Measurements from ENCODE around the gene F11R. TPM values are rescaled to one million over a fixed set of nuclear protein-coding genes. Genes with fewer than 3 reads are reported as not detected.

Gene F11R
- total and polyA plus RNA-seq, 8 donors, result 76.9 to 164 (median 100) TPM

DNA sequence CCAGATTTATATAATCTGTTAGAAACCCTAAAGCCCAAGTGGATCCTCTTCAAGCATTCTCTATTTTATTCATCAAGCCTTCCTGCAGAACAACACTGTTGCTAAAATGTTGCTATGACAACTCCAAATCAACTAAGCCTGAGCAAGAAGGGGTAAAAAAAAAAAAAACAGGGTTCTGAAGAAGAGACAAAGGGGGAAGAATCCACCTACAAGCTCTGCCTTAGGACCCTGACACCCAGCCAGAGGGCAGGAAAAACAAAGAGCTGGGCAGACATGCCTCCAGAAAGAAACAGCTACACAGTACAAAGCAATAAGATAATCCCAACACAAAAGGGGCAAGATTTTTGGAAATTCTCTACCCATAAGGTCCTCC lies 23.6 kb upstream of the F11R start:
- Histone ChIP-seq H3K9me3 (no peaks in the 10 kb centered on the region), H3K27me3 (no peaks in the 10 kb centered on the region), H3K27ac (peak overlapping the region; percentile 97 to 99), H3K4me1 (peaks cover 12 to 54% of the 10 kb centered on the region in 2 donors), H3K36me3 (peaks cover 0 to 55% of the 10 kb centered on the region in 2 donors), H3K4me3 (peak overlapping the region; percentile 86 to 99)
- peak in 1 of 4 donors; percentile 11 for DNase-seq
- TF ChIP-seq CTCF (IDR thresholded peaks at IDR 0.05), result no peak
- no peak for ATAC-seq
- intact Hi-C loops (cut with DNase I), result no loop called here

- Histone ChIP-seq H3K27ac (peak overlapping the region; percentile 13 to 66), H3K27me3 (no peaks in the 10 kb centered on the region), H3K9me3 (no peaks in the 10 kb centered on the region), H3K36me3 (peaks cover 0 to 54% of the 10 kb centered on the region in 2 donors), H3K4me1 (peaks cover 11 to 48% of the 10 kb centered on the region in 2 donors), H3K4me3 (no peak overlapping the region)
- TF ChIP-seq CTCF (IDR thresholded peaks at IDR 0.05), result no peak
- no peak for ATAC-seq
- no peak for DNase-seq
- intact Hi-C loops (cut with DNase I), result no loop called here
Observed at GRCh38 chr1:161039546-161039945, 18.6 kb upstream of the F11R start.

DNA sequence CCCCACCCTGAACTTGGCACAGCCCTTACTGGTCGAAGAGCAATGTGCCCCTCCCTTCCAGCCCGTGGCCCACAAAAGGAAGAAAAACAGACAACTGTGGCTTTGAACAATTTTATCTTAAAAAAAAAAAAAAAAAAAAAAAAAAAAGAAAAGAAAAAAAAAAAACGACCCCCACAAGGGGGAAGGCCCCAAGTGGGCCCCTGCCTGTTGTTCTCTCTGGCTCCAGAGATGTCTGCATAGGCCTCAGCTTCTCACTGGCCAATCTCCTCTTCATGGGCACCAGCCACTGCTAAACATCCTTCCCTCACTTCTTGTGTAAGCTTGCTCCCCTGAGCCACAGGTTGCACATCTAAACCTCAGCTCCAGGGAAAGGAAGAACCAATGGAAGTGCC lies 18.2 kb upstream of the F11R start:
- intact Hi-C loops (cut with DNase I), result no loop called here
- ATAC-seq (peak; percentile 2), DNase-seq (no peak)
- peaks cover 7 to 44% of the 10 kb centered on the region in 2 donors for H3K4me1 ChIP-seq
- no peak for TF ChIP-seq CTCF (IDR thresholded peaks at IDR 0.05)
- peak overlapping the region; percentile 13 to 66 for H3K27ac ChIP-seq
- H3K4me3 ChIP-seq, result peak overlapping the region; percentile 56 to 61
- peaks cover 0 to 54% of the 10 kb centered on the region in 2 donors for H3K36me3 ChIP-seq
- H3K27me3 ChIP-seq, result no peaks in the 10 kb centered on the region
- H3K9me3 ChIP-seq, result no peaks in the 10 kb centered on the region

DNA sequence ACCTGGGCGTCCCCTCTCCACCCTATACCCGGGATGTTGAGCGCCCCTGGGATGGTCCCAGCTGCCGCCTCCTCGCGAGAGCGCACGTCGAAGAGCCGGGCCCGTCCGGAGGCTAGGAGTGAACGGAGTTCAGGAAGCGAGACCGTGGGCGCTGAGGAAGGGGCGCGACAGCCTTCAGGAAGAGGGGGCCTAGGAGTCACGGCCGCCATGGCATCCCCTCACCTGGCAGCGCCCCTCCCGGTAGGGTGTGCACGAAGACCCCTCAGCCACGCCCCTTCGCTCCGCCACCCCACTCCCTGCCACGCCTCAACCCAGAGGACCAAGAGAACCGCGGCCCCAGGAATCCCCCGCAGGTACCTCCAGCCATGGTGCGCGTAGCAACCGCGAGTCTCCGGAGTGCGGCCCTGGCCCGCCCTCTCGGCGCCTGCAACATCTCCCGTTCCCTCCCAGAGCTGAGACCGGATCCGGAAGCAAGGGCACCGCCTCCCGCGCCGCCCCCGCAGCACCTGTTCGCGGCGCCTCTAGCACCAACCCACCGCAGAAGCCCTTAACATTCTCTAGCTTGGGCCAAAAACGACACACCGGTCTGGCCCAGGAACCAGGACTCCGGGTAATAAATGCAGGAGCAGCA lies 17.7 kb upstream of the F11R start, which contains the start of gene TSTD1:
Gene TSTD1 (minus strand): TSS at position 442 of the 631 bp plus-strand sequence. CDS start 75 bp downstream, at position 367.
- DNase-seq, result peak in 3 of 4 donors; percentile 80 to 93 (median 84)

More for the DNA sequence above, 17.7 kb upstream of the F11R start, which contains the start of gene TSTD1:
- peak; percentile 96 for ATAC-seq
- H3K4me3 ChIP-seq, result peak within 1 kb of the TSS; percentile 56 to 61
- peak within 1 kb of the TSS; percentile 13 to 66 for H3K27ac ChIP-seq
- no peak for TF ChIP-seq CTCF (IDR thresholded peaks at IDR 0.05)
- intact Hi-C loops (cut with DNase I), result no loop called here
- no peaks in the 10 kb centered on the region for H3K27me3 ChIP-seq
- no peaks in the 10 kb centered on the region for H3K9me3 ChIP-seq
- H3K4me1 ChIP-seq, result peaks cover 2 to 38% of the 10 kb centered on the region in 2 donors
- peaks cover 0 to 54% of the 10 kb centered on the region in 2 donors for H3K36me3 ChIP-seq

All from left lung (tissue), 10 donors.